ENCODE results near the gene TMEM41B.
A peak's percentile ranks its signal among the peaks of the same experiment; 100 is the strongest.
"Not testable (repeated sequence)": the region's sequence is repeated elsewhere in the genome, so short reads cannot be mapped to it uniquely, and the experiment has no call there.

The TMEM41B gene

DNA sequence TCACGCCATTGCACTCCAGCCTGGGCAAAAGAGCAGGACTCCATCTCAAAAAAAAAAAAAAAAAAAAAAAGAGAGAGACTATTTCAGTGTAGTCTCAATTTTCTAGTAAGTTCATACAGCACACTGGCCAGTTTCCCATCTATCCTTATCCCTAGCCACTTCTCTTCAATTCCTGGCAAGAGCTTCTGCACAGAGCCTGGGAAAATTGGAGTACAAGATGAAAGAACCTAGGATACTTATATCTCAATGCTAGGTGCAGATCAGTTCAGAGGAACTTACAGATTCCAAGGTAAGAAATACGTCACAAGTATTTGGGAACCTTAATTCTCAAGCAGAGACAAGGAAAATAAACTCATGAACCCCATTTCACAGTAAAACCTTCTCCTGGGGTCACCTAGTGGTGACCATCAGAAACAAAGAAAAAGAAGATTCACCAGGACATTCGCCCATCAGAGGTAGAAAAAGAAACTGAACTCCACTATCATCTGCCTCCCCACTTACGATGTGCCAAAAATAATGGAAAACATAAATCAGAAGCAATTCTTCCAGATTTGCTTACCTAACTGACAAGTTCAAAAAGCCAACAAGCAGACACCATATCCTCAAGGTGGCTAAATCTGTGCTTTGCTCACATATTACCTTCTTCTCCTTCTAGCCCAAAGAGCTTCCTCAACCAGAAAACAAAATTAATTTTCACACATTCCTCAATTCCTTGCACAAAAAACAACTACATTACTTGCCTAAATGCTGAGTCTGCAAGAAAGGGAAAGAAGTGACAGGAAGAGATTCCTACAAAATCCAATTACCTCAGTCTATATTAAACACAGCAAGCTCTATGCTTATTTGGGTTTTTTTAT lies 54.2 kb downstream of the TMEM41B start:
- DNase-seq, result no peak

DNA sequence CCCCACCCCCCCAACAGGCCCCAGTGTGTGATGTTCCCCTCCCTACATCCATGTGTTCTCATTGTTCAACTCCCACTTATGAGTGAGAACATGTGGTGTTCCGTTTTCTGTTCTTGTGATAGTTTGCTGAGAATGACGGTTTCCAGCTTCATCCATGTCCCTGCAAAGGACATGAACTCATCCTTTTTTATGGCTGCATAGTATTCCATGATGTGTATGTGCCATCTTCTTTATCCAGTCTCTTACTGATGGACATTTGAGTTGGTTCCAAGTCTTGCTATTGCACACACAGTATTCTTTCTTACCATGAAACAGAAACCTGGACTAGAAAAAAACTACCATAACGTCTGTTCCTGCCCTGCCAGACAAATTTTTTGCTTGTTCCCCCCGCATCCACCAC lies 56.1 kb downstream of the TMEM41B start:
- DNase-seq, result not testable (repeated sequence)

DNA sequence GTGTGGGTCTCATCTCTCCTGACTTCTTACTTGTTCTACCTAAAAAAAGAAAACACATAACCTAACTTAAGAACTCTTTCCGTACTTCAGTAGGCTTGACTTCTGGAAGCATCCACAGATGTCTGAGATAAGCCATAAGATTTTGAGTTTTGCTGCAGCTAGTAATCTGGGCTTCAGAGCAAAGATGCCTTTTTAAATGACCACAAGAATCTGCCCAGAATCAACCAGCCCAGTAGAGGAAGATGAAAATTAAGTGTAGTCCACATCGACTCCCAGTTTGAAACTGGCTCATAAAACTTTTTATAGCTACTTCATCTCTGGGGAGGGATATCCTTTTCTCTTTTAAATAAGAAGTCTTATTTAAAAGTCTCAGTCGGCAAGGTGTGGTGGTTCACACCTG lies 60.0 kb downstream of the TMEM41B start:
- no peak for DNase-seq

DNA sequence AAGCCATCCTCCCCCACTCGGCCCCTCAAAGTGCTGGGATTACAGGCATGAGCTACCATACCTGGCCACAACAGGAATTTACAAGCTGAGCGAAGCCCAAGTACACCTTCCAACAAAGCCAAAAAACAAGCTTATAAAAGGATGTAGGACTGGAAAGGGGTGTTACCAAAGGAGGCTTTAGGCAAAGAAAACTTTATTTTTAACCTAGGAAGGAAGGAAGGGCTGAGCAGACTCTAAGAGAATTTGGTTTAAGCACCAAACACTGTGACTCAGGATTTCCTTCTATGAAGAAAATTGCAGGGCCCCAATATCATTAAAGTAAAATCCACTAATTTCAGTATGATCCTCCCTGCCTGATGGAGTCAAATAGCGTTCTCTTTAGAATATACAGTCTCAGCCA lies 61.3 kb downstream of the TMEM41B start:
- DNase-seq, result no peak

DNA sequence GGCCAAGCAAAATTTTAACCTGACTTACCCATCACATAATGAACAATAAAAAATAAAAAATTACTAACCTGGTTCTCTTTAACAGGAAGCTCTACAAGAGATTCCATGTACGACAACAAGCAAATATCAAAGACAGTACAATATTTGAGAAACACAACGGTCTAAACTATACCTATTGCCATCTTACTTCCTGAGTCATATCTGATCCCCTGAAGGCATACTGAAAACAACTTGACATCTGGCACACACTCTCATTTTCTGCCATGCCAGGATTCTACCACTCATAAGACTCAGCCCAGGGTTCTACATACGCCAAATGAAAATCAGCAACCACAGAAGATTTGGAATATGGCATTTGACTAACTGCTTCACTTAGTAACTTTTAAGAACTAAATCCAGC lies 63.1 kb downstream of the TMEM41B start:
- no peak for DNase-seq

DNA sequence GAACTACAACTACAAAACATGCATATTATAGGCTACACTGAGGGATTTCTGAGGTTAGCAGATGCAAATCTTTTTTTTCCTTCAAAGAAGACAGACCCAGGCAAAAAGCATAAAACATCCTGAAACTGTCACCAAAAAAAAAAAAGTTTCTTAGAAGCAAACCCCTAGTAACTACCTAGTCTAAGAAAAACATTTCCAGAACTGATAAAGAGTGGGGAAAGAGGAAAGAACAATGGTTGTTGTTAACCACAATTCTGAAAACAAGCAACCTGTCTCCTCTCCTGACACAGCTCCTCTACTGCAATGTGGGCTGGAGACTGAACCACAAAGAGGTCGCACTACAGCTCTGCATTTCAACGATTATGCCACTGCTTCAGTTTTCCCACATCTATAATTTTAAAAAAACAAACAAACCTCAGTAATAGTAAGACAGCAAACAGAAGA lies 64.2 kb downstream of the TMEM41B start:
- DNase-seq, result no peak

DNA sequence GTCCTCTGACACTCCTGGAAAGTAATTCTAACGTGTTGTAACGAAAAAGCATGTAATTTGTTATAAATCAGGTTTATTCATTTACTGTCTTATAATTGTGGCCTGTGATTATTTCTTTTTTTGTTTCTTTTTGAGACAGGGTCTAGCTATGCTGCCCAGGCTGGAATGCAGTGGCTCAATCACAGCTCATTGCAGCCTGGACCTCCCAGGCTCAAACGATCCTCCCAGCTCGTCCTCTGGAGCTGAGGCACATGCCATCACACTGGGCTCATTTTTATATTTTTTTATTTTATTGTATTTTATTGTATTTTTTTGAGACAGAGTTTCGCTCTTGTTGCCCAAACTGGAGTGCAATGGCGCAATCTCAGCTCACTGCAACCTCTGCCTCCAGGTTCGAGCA lies 65.1 kb downstream of the TMEM41B start:
- DNase-seq, result no peak

DNA sequence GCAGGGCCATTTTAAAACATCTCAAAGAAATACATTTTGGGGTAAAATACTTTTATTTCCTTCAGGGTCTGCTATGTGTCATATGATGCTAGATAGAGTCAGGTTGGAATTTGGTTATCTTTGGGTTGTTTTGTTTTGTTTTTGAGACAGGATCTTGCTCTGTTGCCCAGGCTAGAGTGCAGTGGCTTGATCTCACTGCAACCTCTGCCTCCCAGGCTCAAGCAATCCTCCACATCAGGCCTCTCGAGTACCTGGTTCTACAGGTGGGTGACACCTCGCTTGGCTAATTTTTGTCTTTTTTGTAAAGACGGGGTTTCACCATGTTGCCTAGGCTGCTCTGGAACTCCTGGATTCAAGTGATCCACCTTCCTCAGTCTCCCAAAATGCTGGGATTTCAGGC lies 66.5 kb downstream of the TMEM41B start:
- no peak for DNase-seq

DNA sequence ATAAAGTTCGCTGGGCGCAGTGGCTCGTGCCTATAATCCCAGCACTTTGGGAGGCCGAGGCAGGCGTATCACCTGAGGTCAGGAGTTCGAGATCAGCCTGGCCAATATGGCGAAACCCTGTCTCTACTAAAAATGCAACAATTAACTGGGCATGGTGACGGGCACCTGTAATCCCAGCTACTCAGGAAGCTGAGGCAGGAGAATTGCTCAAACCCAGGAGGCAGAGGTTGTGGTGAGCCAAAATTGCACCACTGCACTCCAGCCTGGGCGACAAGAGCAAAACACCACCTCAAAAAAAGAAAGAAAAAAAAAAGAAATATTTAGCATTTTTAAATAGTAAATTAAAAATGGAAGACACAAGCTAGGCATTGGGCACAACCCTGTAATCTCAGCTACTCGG lies 78.2 kb downstream of the TMEM41B start:
- not testable (repeated sequence) for DNase-seq

DNA sequence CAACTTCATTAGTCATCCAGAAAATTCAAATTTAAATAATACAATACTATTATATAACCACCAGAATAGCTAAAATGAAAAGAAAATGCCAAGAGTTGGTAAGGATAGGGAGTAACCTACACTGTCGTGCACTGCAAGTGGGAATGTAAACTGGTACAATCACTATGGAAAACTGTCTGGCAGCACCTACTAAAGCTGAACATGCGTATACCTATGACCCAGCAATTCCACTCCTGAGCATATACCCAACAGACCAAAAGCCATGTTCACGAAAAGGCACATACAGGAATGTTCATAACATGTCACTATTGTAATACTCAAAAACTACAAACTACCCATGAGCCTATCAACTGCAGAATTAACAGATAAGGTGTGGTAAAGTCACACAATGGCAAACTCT lies 81.9 kb downstream of the TMEM41B start:
- no peak for DNase-seq

DNA sequence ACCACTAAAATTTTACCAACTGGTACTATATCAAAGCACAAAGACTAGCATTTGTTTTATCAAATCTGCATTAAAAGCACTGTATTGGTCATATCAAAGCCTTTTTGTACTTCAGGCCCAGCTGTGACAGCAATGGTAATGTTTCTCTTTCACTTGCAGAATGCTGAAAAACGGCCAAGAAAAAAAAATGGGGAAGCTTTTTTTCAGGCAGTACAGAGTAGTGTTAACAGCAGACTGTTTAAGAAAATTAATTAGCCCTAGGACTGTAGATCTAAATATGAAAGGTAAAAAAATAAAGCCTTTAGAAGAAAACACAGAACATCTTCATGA lies 82.6 kb downstream of the TMEM41B start:
- peak; percentile 50 for DNase-seq
